ENCODE measurements around the gene TSEN2. TPM values are rescaled to one million over a fixed set of nuclear protein-coding genes. Genes with fewer than 3 reads are reported as not detected.

Gene TSEN2
- total and polyA plus RNA-seq, 2 of the 13 experiments (the other 11 are each of a cell fraction or from before 2014, with no cell fraction given): 11.0 to 17.3 TPM

DNA sequence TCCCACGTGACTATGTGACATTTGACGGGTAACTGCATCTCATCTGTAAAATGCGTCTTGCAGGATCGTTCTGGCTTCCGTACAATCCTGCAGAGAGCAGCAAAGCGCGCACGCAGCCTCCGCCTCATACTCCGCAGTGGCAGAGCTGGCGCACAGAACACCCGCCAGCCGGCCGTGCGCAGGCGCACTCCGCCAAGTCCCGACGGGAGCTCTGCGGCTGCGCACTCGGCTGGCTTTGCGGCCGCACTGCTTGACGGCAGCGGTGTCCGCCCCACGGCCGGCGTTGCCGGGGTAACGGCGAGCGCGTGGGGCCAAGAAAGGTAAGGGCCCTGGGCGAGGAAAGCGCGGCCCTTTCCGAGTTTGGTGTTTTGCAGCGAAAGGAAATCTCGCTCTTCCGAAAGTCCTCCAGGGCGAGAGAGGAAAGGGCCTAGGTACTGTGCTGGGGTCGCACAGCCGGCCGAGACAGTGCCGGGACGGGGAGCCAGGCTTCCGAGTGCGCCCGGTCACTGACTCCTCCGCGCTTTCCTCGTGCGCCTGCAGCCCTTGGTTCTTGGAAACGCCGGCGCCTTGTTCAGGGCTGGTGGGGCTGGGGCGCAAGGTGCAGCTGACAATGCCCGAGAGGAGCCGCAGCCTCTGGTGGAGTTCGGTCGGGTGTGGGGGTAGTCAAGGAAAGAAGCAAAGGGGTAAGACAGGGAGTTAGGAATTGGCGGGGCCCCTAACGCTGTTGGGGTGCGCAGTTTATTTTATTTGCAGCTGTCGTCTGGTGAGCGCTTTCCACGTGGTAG, at the start of gene TSEN2 (continued):
- 0 out of 2 replicates have a peak, but pooled peaks have one; percentile 37 for TF ChIP-seq ZNF142 (CRISPR knock-in tag; IDR thresholded peaks at IDR 0.05)
- TF ChIP-seq ZMAT3 (CRISPR knock-in tag; conservative IDR thresholded peaks at IDR 0.05): peak; percentile 92
- TF ChIP-seq ZNF512B (CRISPR knock-in tag; IDR thresholded peaks at IDR 0.05; ENCODE audit: borderline replicate concordance): no peak
- peak; percentile 95 for TF ChIP-seq NAIF1 (CRISPR knock-in tag; IDR thresholded peaks at IDR 0.05; ENCODE audit: borderline replicate concordance)
- peak; percentile 93 for TF ChIP-seq ZNF30 (CRISPR knock-in tag; IDR thresholded peaks at IDR 0.05)
- no peak for TF ChIP-seq SOX6 (IDR thresholded peaks at IDR 0.05)
- peak; percentile 62 for TF ChIP-seq SOX6 (CRISPR knock-in tag; IDR thresholded peaks at IDR 0.05)
- TF ChIP-seq KLF6 (CRISPR knock-in tag; IDR thresholded peaks at IDR 0.05): no peak
- no peak for TF ChIP-seq ZNF530 (CRISPR knock-in tag; IDR thresholded peaks at IDR 0.05; ENCODE audit: low read depth)
- no peak for TF ChIP-seq ZFP36 (IDR thresholded peaks at IDR 0.05; ENCODE audit: borderline replicate concordance, low read depth, low read length, partially characterized antibody)
- no peak for TF ChIP-seq IRX3 (CRISPR knock-in tag; IDR thresholded peaks at IDR 0.05; ENCODE audit: borderline replicate concordance, low read depth)
- 0 out of 2 replicates have a peak, but pooled peaks have one; percentile 72 for TF ChIP-seq MTA1 (CRISPR knock-in tag; IDR thresholded peaks at IDR 0.05; ENCODE audit: borderline replicate concordance)
- TF ChIP-seq, protein P1, sequence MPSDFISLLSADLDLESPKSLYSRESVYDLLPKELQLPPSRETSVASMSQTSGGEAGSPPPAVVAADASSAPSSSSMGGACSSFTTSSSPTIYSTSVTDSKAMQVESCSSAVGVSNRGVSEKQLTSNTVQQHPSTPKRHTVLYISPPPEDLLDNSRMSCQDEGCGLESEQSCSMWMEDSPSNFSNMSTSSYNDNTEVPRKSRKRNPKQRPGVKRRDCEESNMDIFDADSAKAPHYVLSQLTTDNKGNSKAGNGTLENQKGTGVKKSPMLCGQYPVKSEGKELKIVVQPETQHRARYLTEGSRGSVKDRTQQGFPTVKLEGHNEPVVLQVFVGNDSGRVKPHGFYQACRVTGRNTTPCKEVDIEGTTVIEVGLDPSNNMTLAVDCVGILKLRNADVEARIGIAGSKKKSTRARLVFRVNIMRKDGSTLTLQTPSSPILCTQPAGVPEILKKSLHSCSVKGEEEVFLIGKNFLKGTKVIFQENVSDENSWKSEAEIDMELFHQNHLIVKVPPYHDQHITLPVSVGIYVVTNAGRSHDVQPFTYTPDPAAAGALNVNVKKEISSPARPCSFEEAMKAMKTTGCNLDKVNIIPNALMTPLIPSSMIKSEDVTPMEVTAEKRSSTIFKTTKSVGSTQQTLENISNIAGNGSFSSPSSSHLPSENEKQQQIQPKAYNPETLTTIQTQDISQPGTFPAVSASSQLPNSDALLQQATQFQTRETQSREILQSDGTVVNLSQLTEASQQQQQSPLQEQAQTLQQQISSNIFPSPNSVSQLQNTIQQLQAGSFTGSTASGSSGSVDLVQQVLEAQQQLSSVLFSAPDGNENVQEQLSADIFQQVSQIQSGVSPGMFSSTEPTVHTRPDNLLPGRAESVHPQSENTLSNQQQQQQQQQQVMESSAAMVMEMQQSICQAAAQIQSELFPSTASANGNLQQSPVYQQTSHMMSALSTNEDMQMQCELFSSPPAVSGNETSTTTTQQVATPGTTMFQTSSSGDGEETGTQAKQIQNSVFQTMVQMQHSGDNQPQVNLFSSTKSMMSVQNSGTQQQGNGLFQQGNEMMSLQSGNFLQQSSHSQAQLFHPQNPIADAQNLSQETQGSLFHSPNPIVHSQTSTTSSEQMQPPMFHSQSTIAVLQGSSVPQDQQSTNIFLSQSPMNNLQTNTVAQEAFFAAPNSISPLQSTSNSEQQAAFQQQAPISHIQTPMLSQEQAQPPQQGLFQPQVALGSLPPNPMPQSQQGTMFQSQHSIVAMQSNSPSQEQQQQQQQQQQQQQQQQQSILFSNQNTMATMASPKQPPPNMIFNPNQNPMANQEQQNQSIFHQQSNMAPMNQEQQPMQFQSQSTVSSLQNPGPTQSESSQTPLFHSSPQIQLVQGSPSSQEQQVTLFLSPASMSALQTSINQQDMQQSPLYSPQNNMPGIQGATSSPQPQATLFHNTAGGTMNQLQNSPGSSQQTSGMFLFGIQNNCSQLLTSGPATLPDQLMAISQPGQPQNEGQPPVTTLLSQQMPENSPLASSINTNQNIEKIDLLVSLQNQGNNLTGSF (CRISPR knock-in tag; IDR thresholded peaks at IDR 0.05): no peak
- TF ChIP-seq ZNF343 (CRISPR knock-in tag; IDR thresholded peaks at IDR 0.05): peak; percentile 81
- TF ChIP-seq SP2 (CRISPR knock-in tag; IDR thresholded peaks at IDR 0.05): no peak
